Astrocyte of the cerebellum (primary cell): Measurements from ENCODE around the gene RNF115.

Source experiments
- DNase-seq: peaks from one replicate; pipeline ENCODE4 v3.0.0-alpha.2; 2011; ENCODE audit warnings: low read depth
- H3K4me3 ChIP-seq: 2 replicates; pipeline ENCODE4 v1.5.1; 2011; ENCODE audit warnings: mild to moderate bottlenecking, low read depth, low read length, moderate library complexity
- in situ Hi-C: cut with HindIII; loops from 2 replicates; pipeline ENCODE4 v1.10.0; 2017; ENCODE audit warnings: low sequenced_read_pairs
- TF ChIP-seq, protein P1 (sequence below): IDR thresholded peaks from 2 replicates; pipeline ENCODE4 v1.5.1; 2012; ENCODE audit warnings: low read length, low read depth, moderate library complexity, mild to moderate bottlenecking; ENCODE audit errors: missing control alignments

Gene RNF115

GRCh38 chr1:145695821-145696629, 127.9 kb downstream of the RNF115 start:
- in situ Hi-C loops, result no loop called here
- H3K4me3 ChIP-seq, result no peak overlapping the region
- TF ChIP-seq, protein P1, sequence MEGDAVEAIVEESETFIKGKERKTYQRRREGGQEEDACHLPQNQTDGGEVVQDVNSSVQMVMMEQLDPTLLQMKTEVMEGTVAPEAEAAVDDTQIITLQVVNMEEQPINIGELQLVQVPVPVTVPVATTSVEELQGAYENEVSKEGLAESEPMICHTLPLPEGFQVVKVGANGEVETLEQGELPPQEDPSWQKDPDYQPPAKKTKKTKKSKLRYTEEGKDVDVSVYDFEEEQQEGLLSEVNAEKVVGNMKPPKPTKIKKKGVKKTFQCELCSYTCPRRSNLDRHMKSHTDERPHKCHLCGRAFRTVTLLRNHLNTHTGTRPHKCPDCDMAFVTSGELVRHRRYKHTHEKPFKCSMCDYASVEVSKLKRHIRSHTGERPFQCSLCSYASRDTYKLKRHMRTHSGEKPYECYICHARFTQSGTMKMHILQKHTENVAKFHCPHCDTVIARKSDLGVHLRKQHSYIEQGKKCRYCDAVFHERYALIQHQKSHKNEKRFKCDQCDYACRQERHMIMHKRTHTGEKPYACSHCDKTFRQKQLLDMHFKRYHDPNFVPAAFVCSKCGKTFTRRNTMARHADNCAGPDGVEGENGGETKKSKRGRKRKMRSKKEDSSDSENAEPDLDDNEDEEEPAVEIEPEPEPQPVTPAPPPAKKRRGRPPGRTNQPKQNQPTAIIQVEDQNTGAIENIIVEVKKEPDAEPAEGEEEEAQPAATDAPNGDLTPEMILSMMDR, result no peak
- no peak for DNase-seq

GRCh38 chr1:145692785-145693443, 131.0 kb downstream of the RNF115 start:
- in situ Hi-C loops, result no loop called here
- no peak for DNase-seq

DNA sequence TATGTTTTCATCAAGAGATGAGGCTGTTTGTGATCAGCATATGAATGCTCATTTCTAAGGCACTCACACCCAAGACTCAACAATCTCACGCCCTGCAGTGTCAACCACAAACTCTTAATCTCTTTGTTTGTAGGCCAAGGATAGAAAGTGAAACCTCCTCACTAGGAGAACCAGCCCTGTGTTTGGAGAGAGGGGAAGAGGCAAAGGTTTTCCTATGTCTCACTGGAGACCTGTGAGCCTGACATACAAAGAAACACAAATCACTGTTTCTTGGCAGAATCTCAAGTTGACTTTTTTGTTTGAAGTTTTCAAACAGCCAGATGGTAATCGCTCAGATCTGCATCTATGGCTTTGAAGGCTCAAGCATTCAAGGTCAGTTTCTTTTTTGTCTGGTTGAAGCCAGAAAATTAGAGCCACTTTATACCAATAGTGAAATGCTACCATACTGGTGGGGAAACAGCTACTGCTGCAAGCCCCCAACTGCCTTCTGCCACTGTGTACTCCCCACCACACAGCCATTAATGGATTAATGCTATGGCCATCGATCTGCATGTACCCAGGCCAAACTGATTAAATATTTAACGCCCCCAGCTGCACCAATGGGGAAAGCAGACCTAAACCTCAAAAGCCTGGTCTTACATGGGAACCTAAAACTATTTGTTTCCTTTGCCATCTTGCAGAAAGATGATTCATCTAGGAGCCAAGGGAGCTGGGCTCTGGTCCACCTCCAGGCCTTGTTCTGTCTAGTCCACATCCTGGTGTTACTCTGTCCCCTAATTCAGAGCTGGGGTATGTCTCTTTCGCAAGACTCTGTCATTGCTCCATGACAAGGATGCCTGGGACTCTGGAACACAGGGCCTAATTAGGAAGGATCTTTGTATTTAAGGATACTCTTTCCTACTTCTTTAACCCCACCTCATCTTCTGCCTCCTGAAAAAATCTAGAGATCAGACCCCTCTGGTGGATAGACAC, 133.0 kb downstream of the RNF115 start:
- H3K4me3 ChIP-seq, result no peak overlapping the region
- TF ChIP-seq, protein P1, result no peak
- in situ Hi-C loops, result no loop called here
- peak; percentile 76 for DNase-seq

More at GRCh38 chr1:145692785-145693443, 131.0 kb downstream of the RNF115 start:
- TF ChIP-seq, protein P1, result no peak
- no peak overlapping the region for H3K4me3 ChIP-seq

GRCh38 chr1:145689922-145690321, 134.0 kb downstream of the RNF115 start:
- TF ChIP-seq, protein P1, result no peak
- no peak for DNase-seq
- H3K4me3 ChIP-seq, result no peak overlapping the region
- in situ Hi-C loops, result no loop called here

DNA sequence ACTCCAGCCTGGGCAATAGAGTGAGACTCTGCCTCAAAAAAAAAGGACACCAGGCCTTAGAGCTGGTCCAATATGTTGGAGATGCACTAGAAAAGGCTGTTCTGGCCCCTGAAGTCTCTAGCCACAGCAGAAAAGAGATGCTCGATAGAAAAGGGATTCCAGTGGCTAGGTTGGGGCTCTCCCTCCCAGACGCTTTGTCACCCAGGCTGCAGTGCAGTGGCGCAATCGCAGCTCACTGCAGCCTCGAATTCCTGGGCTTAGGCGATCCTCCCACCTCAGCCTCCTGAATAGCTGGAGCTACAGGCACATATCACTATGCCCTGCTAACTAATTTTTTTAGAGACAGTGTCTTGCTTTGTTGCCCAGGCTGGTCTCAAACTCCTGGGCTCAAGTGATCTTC, 135.0 kb downstream of the RNF115 start:
- in situ Hi-C loops, result no loop called here
- H3K4me3 ChIP-seq, result no peak overlapping the region
- TF ChIP-seq, protein P1, result no peak
- no peak for DNase-seq
